ENCODE measurements around the gene LRRK1. TPM values are rescaled to one million over a fixed set of nuclear protein-coding genes. Genes with fewer than 3 reads are reported as not detected.

LRRK1 gene
- total RNA-seq, 1 donor = 18.0 TPM

DNA sequence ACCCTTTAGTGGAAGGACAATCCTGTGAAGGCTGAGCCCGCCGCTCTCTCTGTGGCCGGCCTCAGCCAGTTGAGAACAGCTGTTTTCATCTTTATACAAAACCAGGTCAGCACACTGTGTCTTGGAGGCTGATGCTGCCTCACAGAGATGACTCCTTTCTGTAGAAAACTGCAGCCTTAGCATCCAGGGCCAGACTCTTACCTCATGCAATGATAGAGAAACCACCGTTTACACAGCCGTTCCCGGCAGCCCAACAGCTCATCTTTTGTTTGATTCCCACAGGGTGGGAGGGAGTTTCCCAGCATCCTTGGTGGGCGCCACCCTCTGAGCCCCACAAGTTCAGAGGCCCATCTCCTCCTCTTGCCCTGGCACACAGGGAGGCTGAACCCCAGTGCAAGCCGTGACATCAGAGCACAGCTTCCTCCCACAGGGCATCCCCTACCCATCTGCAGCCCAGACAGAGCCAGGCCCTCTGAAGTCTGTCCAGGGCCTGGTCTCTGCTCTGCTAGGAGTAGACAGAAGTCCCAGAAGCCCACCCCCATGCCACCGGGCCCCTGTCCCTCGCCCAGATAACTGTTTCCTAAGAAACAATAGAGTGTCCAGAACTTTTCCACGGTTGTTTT is 105.0 kb downstream of the LRRK1 start:
- TF ChIP-seq, protein P1, sequence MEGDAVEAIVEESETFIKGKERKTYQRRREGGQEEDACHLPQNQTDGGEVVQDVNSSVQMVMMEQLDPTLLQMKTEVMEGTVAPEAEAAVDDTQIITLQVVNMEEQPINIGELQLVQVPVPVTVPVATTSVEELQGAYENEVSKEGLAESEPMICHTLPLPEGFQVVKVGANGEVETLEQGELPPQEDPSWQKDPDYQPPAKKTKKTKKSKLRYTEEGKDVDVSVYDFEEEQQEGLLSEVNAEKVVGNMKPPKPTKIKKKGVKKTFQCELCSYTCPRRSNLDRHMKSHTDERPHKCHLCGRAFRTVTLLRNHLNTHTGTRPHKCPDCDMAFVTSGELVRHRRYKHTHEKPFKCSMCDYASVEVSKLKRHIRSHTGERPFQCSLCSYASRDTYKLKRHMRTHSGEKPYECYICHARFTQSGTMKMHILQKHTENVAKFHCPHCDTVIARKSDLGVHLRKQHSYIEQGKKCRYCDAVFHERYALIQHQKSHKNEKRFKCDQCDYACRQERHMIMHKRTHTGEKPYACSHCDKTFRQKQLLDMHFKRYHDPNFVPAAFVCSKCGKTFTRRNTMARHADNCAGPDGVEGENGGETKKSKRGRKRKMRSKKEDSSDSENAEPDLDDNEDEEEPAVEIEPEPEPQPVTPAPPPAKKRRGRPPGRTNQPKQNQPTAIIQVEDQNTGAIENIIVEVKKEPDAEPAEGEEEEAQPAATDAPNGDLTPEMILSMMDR (IDR thresholded peaks at IDR 0.05; ENCODE audit: insufficient read depth, low read length) = no peak
- DNase-seq (ENCODE audit: low read depth) = peak; percentile 82

DNA sequence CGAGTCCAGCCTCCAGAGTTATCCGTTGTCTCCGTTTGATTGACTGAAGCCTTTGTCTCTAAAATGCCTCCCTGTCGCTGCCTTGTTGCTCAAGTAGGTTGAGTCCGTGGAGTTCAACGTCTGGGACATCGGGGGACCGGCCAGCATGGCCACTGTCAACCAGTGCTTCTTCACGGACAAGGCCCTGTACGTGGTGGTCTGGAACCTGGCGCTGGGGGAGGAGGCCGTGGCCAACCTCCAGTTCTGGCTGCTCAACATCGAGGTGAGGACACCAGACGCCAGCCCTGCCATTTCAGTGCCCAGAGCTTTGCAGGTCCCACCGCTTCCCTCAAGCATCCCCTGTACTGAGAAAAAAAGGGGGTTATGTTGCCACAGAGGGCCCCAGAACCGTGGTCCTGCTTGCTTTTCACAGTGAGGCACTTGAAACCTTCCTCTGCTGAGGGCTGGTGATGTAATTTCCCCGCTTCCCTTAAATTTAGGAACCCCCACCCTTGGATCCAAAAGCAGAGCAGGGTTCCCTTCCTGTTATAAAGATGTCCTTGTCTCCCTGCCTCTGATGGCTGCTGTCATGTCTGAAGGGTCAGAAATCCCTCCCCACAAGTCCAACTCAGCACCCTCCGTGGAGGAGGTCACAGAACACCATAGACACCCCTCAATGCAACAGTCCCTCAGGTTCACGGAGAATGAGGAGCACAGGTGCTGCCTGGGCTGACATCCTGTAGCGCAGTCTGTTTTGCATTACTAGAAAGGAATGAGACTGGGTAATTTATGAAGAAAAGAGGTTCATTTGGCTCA is 105.7 kb downstream of the LRRK1 start:
- DNase-seq (ENCODE audit: low read depth) = no peak
- TF ChIP-seq, protein P1 (IDR thresholded peaks at IDR 0.05; ENCODE audit: insufficient read depth, low read length) = no peak
- H3K4me3 ChIP-seq (ENCODE audit: low read depth, low read length) = no peak overlapping the region

More for the DNA sequence above, 105.0 kb downstream of the LRRK1 start:
- H3K4me3 ChIP-seq (ENCODE audit: low read depth, low read length) = no peak overlapping the region

DNA sequence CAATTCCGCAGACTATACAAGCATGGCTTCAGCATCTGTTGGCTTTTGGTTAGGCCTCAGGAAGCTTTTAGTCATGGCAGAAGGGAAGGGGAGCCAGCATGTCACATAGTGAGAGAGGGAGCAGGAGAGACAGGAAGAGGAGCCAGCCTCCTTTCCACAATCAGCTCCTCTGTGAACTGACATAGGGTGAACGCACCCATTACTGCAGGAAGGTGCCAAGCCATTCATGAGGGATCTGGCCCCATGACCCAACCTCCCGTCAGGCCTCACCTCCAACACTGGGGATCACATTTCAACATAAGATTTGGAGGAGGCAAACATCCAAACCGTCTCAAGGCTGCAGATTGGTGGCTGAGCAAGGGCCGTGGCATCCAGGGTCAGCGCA is 106.3 kb downstream of the LRRK1 start:
- TF ChIP-seq, protein P1 (IDR thresholded peaks at IDR 0.05; ENCODE audit: insufficient read depth, low read length) = no peak
- DNase-seq (ENCODE audit: low read depth) = no peak
- H3K4me3 ChIP-seq (ENCODE audit: low read depth, low read length) = no peak overlapping the region

DNA sequence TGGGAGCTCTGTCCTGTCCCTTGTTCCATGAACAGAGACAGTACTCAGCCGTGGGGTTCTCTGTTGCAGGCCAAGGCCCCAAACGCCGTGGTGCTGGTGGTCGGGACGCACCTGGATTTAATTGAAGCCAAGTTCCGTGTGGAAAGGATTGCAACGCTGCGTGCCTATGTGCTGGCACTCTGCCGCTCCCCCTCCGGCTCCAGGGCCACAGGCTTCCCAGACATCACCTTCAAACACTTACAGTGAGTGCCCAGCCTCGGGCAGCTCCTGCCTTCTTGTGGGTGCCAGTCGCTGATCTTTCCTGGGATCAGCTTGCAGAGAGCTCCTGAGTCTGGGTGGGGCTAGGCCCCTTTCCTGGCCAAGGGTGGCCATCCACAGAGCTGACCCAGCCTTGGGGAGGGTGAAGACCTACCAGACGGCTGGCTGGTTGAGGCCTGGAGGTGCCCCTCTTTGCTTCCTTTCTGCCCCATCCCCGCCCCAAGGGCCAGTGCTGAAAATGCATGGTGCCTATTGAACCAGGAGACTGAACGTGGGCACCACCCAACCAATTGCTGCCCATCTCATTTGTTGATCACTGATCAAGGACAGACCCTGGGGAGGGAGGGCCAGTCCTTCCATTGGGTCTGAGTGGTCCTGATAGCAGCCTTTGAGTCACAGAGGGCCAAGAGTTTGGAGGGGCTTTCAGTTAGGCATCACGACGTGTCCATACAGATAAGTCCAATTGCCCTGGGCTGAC is 106.9 kb downstream of the LRRK1 start:
- no peak for DNase-seq (ENCODE audit: low read depth)
- H3K4me3 ChIP-seq (ENCODE audit: low read depth, low read length) = no peak overlapping the region
- TF ChIP-seq, protein P1 (IDR thresholded peaks at IDR 0.05; ENCODE audit: insufficient read depth, low read length) = no peak

DNA sequence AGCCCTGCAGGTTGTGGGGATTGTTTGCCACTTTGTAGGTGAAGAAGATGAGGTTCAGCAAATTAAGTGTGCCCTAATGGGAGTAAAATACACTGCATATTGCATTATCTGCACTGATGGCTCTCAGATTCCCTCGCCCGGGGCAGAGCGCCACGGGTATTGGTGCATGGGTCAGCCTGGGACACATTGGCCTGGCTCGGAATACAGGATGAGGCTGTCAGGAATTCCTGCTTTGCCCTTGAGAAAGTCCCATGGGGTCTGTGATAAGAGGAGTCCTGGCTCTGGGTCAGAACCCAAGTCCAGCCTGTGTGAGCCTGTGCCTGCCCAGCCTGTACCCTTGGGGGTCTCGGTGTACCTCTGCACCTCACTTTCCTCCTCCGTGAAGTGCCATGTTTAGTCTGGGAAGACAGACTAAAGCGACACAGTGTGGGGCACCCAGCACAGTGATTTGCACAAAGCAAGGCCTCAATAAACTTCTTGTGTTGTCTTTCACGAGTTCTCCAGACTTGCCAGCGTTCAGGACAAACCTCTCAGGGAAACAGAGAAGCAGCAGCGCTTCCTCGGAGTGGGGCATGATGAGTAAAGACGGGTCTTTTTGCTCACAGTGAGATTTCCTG is 107.6 kb downstream of the LRRK1 start:
- TF ChIP-seq, protein P1 (IDR thresholded peaks at IDR 0.05; ENCODE audit: insufficient read depth, low read length) = no peak
- DNase-seq (ENCODE audit: low read depth) = no peak
- no peak overlapping the region for H3K4me3 ChIP-seq (ENCODE audit: low read depth, low read length)

DNA sequence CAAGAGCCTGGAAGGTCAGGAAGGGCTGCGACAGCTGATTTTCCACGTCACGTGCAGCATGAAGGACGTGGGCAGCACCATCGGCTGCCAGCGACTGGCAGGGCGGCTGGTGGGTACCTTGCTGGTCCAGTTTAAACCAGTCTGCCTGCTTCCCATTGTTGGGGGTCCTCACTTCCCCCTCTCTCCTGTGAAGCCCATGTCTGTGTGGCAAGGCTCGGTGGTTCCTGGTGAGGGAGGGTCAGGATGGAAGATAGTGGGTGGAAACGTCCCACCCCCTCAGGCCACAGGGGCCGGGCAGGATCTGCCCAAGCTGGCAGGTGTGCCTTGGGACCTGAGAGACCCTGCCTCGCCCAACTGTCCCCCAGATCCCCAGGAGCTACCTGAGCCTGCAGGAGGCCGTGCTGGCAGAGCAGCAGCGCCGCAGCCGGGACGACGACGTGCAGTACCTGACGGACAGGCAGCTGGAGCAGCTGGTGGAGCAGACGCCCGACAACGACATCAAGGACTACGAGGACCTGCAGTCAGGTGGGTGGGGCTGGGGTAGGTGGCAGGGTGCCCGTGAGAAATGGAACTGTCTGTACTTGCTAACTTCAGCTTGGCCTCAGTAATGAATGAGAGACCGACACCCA is 108.2 kb downstream of the LRRK1 start:
- DNase-seq (ENCODE audit: low read depth) = no peak
- H3K4me3 ChIP-seq (ENCODE audit: low read depth, low read length) = no peak overlapping the region
- TF ChIP-seq, protein P1 (IDR thresholded peaks at IDR 0.05; ENCODE audit: insufficient read depth, low read length) = no peak

Measured in fibroblast of the aortic adventitia (primary cell).